HK-2 (cell line): Measurements from ENCODE around the gene ADAM11.

Source experiments
- DNase-seq: peaks from one replicate; pipeline ENCODE4 v3.0.0-alpha.2; 2018; ENCODE audit not compliant: unreplicated experiment

ADAM11 gene

DNA sequence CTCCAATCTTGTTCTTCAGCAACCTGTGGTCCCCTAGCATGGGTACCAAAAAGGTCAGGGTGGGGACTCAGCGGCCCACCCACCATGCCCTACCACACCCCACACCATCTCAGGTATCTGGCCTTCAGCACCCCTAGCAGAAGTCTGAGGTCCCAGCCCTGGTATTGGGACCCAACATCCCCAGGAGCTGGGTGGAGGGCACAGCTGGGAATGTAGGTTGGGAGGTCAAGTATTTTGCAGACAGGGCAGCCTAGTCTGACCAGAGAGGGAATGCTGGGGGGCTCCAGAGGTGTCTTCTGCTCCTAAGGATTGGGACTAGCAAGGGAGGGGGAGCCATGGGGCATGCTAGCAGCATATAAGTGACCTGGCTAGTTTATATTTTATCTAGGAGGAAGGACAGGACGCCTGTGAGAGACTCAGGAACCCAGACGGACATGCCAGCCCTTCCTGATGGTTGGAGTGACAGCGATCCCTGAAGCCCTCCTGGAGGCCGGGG lies 822 bp upstream of the ADAM11 start:
- DNase-seq = no peak

DNA sequence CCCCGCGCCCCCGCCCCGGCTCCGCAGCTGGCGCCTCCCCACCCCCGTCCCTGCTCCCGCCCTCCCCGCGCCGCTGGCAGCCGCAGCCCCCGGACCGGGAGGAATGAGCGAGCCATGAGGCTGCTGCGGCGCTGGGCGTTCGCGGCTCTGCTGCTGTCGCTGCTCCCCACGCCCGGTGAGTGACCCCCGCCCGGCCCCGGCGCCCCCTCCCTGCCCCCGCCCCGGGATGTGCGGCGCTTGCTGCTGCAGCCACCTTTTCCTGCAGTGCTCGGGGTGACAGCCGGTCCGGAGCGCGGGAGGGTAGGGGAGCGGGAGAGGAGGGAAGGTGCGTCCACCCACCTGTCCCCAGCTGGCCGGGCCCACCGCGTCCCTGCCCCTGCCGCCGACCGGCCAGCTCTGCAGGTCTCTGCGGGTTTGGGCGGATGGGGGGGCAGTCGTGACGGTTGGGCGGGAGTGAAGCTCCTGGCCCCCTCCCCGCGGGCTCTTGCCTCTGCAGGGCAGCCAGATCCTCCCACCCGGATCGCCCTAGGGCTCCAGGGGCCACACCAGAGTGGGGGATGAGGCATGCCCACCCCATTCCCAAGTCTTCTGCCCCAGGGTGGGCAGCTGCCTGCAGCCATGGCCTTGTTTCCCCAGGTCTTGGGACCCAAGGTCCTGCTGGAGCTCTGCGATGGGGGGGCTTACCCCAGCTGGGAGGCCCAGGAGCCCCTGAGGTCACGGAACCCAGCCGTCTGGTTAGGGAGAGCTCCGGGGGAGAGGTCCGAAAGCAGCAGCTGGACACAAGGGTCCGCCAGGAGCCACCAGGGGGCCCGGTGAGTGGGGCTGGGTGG lies 513 bp downstream of the ADAM11 start:
- no peak for DNase-seq

DNA sequence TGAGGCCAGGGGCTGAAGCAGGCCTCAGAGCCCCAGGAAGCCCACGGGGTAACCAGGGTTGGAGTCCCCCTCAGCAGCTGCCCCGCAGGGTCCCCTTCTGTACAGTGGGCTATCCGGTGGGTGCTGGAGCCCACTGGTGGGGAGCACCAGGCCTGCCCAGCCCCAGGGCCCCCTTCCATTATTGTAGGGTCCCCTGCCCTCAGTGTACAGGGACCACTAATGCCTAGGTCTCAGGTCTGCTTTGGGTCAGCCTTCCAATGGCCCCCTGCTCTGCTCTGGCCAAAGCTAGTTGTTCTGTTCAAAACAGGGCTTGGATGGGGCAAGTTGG lies 1.1 kb downstream of the ADAM11 start:
- no peak for DNase-seq

DNA sequence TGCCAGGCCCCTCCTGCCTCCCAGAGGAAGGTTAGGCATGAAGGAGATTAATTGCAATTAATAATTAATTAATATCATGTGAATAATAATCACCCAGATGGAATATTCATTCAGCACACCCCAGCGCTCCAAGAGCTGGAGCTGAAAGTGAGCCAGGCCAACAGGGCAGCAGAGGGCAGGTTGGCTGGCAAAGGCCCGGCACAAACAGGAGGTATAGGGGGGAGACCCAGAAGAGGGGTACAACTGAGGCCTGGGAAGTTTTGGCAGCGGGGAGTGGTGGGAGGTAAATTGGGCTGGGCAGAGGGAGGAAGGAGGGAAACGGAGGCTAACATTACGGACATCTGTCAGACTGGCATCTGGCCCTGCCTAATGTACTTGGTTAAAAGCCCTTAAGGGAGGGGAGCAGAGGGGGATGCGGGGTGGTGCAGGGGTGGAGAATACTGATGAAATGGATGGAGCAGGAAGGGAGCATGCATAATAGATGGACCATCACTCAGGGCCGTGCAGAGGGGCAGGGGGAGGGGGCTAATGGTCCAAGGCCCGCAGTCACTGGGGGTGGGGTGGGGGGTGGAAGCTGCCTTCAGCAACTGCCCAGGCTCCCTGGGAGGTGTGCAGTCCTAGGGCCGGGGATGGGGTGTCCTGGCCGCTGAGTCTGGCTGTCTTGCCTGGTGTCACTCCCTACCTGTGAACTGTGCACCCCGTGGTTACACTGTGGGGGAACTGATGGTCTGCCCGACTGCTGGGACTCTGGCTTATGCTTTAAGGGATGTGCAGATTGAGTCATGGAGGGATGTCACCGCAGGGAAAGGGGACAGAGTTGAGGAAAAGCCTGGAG lies 1.9 kb downstream of the ADAM11 start:
- DNase-seq = no peak

DNA sequence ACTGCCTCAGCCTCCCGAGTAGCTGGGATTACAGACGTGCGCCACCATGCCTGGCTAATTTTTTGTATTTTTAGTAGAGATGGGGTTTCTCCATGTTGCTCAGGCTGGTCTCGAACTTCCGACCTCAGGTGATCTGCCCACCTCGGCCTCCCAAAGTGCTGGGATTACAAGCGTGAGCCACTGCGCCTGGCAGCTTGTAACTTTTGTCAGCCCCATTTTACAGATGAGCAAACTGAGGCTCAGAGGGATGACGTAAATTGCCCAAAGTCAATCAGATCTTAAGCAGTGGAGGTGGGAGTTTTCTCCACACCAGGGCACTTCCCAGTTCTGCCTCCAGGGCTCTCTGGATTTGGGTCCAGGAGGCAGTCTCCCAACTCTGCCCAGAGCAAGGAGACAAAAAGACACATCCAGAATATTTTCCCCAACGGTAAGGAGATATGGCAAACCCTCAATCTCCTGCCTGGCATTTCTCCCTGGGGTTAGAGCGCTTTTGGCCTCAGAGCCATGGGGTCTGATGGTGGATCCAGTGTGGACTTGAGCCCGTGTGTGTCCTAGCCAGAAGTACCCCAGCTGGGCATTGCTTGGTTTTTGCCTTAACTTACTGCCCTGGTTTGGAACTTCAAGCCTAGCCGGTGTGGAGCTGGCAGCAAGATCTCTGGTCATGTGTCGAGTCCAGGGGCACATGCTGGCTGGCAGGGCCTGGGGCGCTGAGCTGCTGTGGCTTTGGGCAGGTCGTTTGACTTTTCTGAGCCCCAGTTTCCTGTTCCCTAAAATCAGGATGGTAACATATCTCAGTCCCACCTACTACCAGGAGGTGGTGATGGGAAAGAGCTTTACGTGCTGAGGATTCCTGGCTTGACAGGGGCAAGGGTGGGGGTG lies 3.4 kb downstream of the ADAM11 start:
- DNase-seq = no peak

DNA sequence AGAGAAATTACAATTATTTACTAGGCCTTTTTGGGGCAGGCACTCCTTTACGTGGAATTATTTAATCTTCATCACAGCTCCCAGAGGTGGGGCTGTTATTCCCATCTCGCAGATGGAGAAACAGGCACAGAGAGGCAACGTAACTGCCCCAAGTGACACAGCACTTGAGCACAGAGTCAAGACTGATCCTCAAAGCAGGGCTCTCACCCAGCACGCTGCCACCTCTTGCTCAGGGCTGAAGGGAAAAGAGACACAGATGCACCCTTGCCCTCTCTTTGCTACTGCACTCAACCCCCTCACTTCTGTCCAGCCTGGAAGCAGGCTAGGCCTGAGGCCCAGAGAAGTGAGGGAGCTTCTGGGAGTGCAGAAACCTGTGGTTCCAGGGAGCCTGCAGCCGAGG lies 4.4 kb downstream of the ADAM11 start:
- no peak for DNase-seq

DNA sequence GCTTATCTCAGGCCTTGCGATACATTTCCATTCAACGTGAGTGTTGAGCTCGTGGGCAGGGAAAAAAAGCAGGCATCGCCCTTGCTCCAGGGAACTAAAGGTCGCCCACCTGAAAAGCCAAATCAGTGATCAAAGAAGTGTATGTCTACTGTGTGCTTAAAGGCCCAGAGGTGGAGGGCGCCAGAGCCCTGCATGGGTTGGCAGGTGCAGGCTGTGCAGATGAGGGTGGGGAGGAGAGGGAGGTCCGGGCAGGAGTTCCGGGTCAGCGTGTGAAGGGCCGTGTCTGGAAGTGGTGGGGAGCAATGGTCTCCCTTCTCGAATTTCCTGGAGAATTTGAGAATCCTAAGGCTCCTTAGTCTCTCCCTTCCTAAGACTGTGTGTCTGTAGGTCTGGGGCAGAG lies 7.2 kb downstream of the ADAM11 start:
- no peak for DNase-seq

DNA sequence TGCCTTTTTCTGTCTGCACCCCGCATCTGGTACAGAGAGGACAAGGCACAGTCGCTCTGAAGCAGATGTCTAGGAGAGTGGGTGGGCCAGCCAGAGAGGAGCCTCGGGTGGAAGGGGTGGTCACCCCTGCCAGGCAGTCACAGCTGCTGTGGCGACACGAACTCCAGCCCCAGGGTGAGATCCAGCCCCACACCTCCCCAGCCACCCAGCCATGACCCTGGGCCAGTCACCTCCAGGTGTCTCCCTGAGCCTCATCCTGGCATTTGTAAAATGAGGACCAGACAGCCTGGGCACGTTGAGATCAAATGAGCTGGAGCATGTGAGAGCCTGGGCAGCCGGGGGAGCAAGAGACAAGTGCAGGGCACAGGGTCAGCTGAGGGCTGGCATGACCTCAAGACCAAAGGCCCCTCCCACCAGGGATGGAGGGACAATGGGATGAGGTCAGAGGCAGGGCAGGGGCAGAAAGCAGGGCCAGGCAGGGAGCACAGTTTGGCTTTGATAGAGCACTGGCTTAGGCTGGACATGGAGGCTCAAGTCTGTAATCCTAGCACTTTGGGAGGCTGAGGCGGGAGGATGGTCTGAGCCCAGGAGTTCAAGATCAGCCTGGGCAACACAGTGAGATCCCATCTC lies 7.7 kb downstream of the ADAM11 start:
- DNase-seq = no peak

DNA sequence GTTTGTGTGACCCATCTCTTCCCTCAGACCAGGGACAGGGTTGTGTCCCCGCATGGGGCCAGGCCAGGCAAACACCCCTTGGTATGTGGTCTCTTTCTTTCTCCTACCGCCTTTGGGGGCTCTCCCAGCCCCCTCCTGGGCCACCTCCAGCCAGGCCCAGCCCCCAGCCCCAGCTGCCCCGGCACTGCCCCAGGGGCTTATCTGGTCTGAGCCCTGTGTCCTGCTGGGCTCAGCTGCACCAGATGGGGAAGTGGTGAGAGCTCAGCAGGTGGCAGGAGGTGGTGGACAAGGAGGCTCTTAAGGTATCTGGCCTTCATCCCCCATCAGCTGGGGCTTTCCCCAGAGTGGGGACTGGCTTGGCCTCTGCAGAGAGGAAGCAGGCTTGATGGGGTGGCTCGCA lies 8.7 kb downstream of the ADAM11 start:
- no peak for DNase-seq

DNA sequence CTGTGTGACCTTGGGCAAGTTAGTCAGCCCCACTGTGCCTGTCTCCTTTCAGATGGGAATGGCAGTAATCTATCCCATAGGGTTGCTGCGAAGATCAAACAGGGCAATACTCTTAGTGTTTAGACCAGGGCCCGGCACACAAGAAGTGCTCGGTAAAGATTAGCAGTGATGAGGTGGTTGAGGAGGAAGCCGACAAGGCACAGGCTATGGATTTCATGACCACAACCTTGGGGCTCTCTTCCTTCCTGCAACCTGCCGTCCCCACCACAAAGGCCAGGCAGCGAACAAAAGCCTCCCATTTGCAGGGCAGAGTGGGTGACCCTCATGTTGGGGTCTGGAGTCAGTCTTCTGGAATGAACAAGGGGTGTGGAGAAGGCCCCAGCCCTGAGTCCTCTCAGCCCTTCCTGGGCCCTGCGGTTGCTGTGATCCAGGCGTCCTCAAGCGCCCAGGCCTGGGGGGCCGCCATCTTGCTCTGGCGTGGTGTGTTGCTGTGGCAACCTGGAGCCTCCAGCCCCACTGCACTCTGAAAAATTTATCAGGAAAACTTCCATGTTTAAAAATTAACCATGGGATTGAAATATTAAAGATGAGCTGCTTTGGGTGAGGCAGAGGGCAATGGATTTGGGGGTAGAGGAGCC lies 9.8 kb downstream of the ADAM11 start:
- DNase-seq = no peak

DNA sequence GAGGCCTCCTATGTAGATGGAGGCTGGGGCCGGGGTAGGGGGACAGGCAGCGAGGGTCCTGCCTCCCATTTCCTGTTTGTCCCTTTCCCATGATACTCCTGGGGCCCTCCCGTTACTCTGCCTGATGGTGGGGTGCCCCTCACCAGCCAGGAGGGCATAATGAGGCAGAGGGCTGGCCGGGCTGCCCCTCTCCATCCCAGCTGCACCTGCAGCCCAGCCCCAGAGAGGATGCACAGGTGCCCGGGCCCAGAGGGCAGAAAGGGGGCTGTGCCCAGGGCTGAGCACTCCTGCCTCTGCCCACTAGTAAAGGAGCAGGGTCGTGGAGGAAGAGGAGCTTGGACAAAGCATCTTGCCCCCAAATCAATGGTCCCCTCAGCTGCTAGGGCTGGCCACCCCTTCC lies 10.4 kb downstream of the ADAM11 start:
- DNase-seq = no peak

DNA sequence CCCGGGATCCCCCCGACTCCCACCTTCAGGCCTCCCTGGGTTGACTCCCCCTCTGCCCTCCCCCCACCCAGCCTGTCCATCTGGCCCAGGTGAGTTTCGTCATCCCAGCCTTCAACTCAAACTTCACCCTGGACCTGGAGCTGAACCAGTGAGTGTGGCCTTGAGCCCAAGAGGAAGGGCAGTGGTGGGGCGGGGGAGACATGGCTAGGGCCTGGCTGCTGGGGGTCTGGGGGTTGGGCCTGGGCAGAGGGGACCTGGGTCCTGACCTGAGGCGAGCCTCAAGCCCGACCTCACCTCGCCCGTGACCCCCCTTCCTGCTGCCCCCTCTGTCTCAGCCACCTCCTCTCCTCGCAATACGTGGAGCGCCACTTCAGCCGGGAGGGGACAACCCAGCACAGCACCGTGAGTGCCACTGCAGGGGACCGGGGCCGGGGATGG lies 10.9 kb downstream of the ADAM11 start:
- no peak for DNase-seq

DNA sequence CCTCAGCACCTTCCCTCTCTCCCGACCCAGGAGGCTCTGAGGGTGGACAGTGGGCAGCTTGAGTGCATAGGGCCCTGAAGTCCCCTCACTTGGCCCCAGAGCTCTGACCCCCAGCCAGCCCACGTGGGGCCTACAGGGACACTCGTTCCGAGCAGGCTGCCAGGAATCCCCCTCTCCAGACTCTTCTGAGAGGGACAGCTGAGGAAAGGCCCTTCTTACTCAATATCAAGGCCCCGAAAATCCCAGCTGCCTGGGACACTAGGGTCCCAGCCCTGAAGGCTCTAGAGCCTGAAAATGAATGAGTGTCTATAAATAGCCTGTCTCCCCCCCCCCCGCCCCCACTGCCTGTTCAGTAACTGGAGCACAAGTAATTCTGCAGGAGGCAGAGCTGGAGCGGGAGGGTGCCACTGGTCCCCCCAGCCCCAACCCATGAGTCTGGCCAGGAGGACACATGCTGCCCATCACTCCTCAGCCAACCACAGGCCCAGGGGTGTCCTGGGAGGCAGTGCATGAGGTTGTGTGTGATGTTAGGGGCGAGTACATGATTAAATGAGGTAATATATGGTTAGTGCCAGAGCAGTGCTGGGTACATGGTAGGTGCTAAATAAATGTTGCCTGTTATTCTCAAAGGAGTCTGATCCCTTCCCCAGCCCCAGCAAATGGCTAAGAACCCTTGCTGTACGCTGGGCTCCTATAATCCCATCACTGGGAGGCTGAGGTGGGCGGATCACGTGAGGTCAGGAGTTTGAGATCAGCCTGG lies 11.6 kb downstream of the ADAM11 start:
- no peak for DNase-seq

DNA sequence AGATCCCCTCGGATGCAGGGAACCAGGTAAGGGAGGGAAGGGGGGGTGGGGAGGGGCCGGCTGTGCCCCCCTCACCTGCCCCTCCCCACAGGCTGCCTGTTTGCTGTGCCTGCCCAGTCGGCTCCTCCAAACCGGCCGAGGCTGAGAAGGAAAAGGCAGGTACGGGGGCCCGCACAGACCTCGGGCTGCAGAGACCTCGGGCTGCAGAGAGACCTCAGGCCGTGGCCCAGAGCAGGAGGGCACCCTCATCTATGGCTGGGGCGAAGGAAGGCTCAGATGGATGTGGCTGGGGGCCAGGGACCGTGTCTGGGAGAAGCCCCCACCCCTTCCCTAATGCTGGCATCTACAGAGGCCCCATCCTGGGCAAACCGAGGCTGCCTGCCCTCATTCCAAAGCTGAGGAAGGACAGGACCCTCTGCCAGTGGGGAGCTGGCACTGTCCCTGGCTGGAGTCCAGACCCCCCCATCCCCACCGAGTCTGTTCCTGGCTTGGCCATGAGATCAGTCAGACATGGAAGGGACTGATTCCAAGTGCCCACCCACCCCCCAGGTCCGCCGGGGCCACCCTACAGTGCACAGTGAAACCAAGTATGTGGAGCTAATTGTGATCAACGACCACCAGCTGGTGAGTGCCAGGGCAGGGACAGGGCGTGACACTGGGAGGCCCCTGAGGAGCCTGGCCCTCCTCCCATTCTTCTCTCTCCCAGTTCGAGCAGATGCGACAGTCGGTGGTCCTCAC lies 13.7 kb downstream of the ADAM11 start:
- DNase-seq = no peak

DNA sequence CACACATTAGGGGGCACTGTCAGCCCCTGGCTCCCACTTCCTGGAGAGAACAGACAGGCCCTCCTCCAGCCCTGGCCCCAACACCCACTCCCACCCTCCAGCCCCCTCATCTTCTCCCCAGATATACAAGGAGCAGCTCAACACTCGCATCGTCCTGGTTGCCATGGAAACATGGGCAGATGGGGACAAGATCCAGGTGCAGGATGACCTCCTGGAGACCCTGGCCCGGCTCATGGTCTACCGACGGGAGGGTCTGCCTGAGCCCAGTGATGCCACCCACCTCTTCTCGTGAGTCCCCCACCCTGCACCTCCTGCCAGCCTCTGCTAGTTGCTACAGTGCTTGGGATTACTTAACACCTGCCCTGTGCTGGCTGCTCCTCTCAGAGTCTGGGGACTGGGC lies 14.4 kb downstream of the ADAM11 start:
- DNase-seq = no peak

DNA sequence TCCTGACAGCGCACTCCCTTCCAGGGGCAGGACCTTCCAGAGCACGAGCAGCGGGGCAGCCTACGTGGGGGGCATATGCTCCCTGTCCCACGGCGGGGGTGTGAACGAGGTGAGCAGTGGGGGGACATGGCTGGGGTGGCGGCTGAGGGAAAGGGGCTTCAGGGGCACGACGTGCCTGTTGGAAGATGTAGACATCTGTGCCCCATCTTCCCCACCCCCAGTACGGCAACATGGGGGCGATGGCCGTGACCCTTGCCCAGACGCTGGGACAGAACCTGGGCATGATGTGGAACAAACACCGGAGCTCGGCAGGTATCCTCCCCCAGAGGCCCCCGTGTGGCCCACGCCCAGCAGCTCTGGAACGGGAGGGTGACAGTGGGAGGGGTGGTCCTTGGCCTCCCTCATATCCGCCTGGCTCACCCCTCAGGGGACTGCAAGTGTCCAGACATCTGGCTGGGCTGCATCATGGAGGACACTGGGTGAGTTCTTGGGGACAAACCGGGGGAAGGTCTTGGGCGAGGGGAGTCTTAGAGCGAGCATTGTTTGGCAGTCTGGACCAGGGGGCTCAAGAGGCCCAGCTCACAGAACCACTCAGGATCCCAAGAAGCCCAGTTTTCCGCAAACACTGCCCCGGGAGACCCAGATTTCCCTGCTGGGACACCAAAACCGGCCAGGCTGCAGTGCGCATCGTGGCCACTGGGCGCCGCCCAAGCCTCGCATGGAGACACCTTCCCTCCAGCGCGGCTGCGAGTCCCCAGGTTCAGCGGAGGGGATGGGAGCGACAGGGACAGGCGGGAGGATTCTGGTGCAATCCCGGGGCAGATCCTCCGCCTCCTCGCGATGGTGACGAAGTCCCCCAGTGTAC lies 15.7 kb downstream of the ADAM11 start:
- DNase-seq = peak; percentile 91

DNA sequence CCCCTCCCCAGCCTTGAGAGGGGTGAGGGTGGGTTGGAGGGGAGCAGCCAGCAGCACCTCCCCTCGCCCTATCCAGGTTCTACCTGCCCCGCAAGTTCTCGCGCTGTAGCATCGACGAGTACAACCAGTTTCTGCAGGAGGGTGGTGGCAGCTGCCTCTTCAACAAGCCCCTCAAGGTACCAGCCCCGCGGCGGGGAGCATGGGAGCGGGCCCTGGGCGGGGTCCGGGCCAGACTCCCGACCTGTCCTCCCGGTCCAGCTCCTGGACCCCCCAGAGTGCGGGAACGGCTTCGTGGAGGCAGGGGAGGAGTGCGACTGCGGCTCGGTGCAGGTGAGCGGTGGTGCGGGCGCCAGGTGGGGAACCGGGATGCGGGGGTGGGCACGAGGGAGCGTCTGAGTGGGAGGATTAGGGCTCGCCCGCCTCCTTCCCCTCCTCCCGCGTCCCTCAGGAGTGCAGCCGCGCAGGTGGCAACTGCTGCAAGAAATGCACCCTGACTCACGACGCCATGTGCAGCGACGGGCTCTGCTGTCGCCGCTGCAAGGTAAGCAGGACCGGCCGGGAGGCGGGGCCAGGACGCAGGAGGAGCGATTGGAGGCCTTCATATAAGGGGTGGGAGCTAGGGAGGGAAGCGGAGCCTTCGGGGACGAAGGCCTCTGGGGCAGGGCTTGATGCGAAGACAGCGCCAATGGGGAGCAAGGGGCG lies 16.5 kb downstream of the ADAM11 start:
- DNase-seq = peak; percentile 99
